Activated T-helper 17 cell treated with anti-CD3 and anti-CD28 coated beads, Interleukin-2, amount 50 U/mL, for 72 hours (primary cell): ENCODE data around the gene AFAP1L2. TPM values are rescaled to one million over a fixed set of nuclear protein-coding genes. Genes with fewer than 3 reads are reported as not detected.

Source experiments
- ATAC-seq: fragments of 150-1000 bp; cut with Tn5 transposase; replicated peaks from 2 replicates; pipeline ENCODE4 v1.10.0; 2021; ENCODE audit warnings: mild to moderate bottlenecking, moderate library complexity
- H3K27ac Mint-ChIP-seq: one replicate; pipeline ENCODE4 v1.8.0; 2022; ENCODE audit warnings: mixed read lengths
- H3K27me3 Mint-ChIP-seq: one replicate; pipeline ENCODE4 v1.8.0; 2022; ENCODE audit warnings: mixed read lengths
- H3K36me3 Mint-ChIP-seq: one replicate; pipeline ENCODE4 v1.8.0; 2022; ENCODE audit warnings: low read depth, mild to moderate bottlenecking, mixed read lengths
- H3K4me1 Mint-ChIP-seq: one replicate; pipeline ENCODE4 v1.8.0; 2022; ENCODE audit warnings: mixed read lengths
- H3K4me3 Mint-ChIP-seq: one replicate; pipeline ENCODE4 v1.8.0; 2022; ENCODE audit warnings: mild to moderate bottlenecking, mixed read lengths
- H3K9me3 Mint-ChIP-seq: one replicate; pipeline ENCODE4 v1.8.0; 2022; ENCODE audit warnings: mixed read lengths
- total RNA-seq, 2 donors: library from RNA; stranded (reverse); gene quantifications; one replicate each; pipeline ENCODE4 v1.2.3, GENCODE V29; 2022

AFAP1L2 gene
- total RNA-seq, 2 donors from 2014 or later: 1.1 to 1.7 TPM

DNA sequence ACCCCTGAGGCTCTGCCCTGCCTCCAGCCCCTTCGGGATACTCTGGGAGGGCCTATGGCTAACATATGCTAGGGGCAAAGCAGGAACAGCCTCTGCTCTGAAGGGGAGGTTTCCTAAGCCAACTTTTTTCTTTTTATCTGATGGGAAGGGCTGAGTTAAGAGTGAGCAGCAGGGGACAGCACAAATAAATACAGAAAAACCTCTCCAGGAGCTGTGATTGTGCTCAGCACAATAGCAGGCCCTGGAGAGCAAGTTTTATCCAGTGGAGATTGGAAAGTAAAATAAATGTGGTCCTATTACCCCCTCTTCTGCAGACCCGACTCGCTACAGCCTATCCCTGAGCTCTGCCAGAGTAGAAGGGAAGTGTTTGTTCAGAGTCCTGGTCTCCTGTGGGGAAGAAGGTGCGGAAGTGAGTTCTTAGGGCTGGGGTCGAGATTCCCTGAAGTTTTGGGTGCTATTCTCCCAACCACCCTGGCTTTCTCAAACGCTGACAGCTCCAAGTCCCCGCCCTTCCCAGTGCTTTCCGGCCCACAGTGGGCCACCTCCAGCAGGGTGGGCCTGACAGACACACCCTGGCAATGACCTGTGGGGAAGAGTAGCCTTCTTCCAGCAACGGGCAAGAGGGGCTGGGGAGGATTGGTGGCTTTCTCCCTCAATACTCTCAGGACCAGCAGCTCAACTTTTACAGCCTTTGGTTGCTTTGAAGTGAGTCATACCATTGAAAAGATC, 23.0 kb upstream of the AFAP1L2 start:
- Mint-ChIP-seq H3K4me1 (no peaks in the 10 kb centered on the region), H3K27me3 (no peaks in the 10 kb centered on the region), H3K36me3 (peaks cover 22% of the 10 kb centered on the region)

GRCh38 chr10:114426476-114426875, 22.2 kb upstream of the AFAP1L2 start:
- no peak for ATAC-seq
- no peaks in the 10 kb centered on the region for H3K9me3 Mint-ChIP-seq
- H3K27ac Mint-ChIP-seq: no peak overlapping the region
- peaks cover 15% of the 10 kb centered on the region for H3K36me3 Mint-ChIP-seq
- H3K4me3 Mint-ChIP-seq: no peak overlapping the region
- no peaks in the 10 kb centered on the region for H3K27me3 Mint-ChIP-seq
- no peaks in the 10 kb centered on the region for H3K4me1 Mint-ChIP-seq

More for the DNA sequence above, 23.0 kb upstream of the AFAP1L2 start:
- no peaks in the 10 kb centered on the region for H3K9me3 Mint-ChIP-seq
- H3K4me3 Mint-ChIP-seq: no peak overlapping the region
- no peak for ATAC-seq
- no peak overlapping the region for H3K27ac Mint-ChIP-seq

- Mint-ChIP-seq H3K27me3 (peaks cover 17% of the 10 kb centered on the region), H3K36me3 (no peaks in the 10 kb centered on the region), H3K27ac (no peak overlapping the region), H3K9me3 (no peaks in the 10 kb centered on the region), H3K4me3 (no peak overlapping the region), H3K4me1 (no peaks in the 10 kb centered on the region)
- no peak for ATAC-seq
Measured at GRCh38 chr10:114420811-114421485, 16.6 kb upstream of the AFAP1L2 start.

GRCh38 chr10:114418109-114418508, 13.8 kb upstream of the AFAP1L2 start:
- H3K4me3 Mint-ChIP-seq: no peak overlapping the region
- H3K27me3 Mint-ChIP-seq: peaks cover 26% of the 10 kb centered on the region
- no peaks in the 10 kb centered on the region for H3K4me1 Mint-ChIP-seq
- ATAC-seq: no peak
- H3K27ac Mint-ChIP-seq: no peak overlapping the region
- no peaks in the 10 kb centered on the region for H3K9me3 Mint-ChIP-seq
- H3K36me3 Mint-ChIP-seq: no peaks in the 10 kb centered on the region

GRCh38 chr10:114412907-114413797, 8.8 kb upstream of the AFAP1L2 start:
- Mint-ChIP-seq H3K27me3 (peaks cover 25% of the 10 kb centered on the region), H3K4me3 (no peak overlapping the region), H3K9me3 (no peaks in the 10 kb centered on the region), H3K4me1 (no peaks in the 10 kb centered on the region), H3K36me3 (no peaks in the 10 kb centered on the region), H3K27ac (no peak overlapping the region)
- ATAC-seq: no peak

- no peak overlapping the region for H3K27ac Mint-ChIP-seq
- ATAC-seq: no peak
- H3K4me1 Mint-ChIP-seq: no peaks in the 10 kb centered on the region
- peaks cover 36% of the 10 kb centered on the region for H3K27me3 Mint-ChIP-seq
- no peak overlapping the region for H3K4me3 Mint-ChIP-seq
- H3K9me3 Mint-ChIP-seq: no peaks in the 10 kb centered on the region
- no peaks in the 10 kb centered on the region for H3K36me3 Mint-ChIP-seq
Measured at GRCh38 chr10:114408968-114409444, 4.7 kb upstream of the AFAP1L2 start.

GRCh38 chr10:114408112-114408967, 4.0 kb upstream of the AFAP1L2 start:
- no peak overlapping the region for H3K4me3 Mint-ChIP-seq
- no peaks in the 10 kb centered on the region for H3K9me3 Mint-ChIP-seq
- H3K27me3 Mint-ChIP-seq: peaks cover 31% of the 10 kb centered on the region
- H3K4me1 Mint-ChIP-seq: no peaks in the 10 kb centered on the region
- no peak for ATAC-seq
- no peaks in the 10 kb centered on the region for H3K36me3 Mint-ChIP-seq
- no peak overlapping the region for H3K27ac Mint-ChIP-seq

DNA sequence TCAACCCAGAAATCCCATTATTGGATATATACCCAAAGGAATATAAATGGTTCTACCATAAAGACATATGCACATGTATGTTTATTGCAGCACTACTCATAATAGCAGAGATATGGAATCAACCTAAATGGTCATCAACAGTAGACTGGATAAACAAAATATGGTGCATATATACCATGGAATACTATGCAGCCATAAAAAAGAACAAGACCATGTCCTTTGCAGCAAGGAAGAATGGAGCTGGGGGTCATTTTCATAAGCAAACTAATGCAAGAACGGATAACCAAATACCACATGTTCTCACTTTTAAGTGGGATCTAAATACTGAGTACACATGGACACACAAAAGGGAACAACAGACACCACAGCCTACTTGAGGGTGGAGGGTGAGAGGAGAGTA, 2.2 kb upstream of the AFAP1L2 start:
- Mint-ChIP-seq H3K4me1 (no peaks in the 10 kb centered on the region), H3K4me3 (no peak overlapping the region), H3K9me3 (no peaks in the 10 kb centered on the region), H3K27ac (no peak overlapping the region), H3K36me3 (no peaks in the 10 kb centered on the region), H3K27me3 (peaks cover 44% of the 10 kb centered on the region)
- ATAC-seq: no peak

DNA sequence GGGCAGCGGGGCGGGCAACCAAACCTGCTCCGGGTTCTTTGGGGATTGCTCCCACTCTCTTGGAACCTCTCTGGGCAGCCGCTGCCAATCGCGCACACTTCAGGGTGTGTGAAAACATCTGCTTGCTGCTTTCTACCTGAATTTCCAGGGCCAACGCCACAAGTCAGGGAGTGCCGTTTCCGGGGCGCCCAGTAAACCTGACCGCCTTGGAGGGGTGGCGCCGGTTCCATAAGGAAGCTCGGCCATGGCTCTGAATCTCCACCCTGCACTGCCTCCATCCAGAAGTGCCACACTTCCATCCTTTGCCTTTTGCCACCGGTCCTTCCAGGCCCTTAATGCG, 679 bp upstream of the AFAP1L2 start:
- H3K36me3 Mint-ChIP-seq: no peaks in the 10 kb centered on the region
- no peak for ATAC-seq
- no peaks in the 10 kb centered on the region for H3K9me3 Mint-ChIP-seq
- no peak overlapping the region for H3K27ac Mint-ChIP-seq
- peaks cover 57% of the 10 kb centered on the region for H3K27me3 Mint-ChIP-seq
- no peak overlapping the region for H3K4me3 Mint-ChIP-seq
- H3K4me1 Mint-ChIP-seq: no peaks in the 10 kb centered on the region

DNA sequence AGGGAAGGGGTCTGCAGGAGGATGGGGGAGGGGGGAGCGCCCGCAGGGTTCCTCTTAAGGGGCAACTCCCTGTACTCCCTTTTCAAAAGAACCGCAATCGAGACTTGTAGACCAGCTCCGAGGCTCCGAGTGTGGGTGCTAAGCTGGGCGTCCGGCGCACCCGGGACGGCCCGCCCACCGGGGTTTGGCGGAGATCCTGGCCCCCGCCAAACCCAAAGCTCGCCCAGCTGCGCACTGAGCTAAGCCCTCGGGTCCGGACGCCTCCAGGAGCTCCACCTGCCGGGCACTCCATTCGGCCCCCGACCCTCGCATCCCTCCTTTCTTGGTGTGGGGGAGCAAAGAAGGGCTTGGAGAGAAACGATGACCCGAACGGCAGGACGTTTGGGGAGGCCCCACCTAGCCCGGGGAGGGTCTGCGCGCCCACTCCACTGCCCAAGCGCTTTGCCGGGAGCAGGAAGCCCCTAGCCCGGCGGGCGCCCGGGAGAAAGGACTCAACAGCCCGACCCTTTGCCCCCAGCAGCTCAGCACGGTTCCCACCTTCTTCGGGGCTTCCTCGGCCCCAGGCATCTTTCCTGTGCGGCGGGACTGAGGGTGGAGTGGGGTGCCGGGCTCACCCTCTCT, 651 bp downstream of the AFAP1L2 start:
- peak overlapping the region; percentile 51 for H3K4me3 Mint-ChIP-seq
- no peaks in the 10 kb centered on the region for H3K9me3 Mint-ChIP-seq
- no peaks in the 10 kb centered on the region for H3K36me3 Mint-ChIP-seq
- H3K27ac Mint-ChIP-seq: no peak overlapping the region
- ATAC-seq: no peak
- peaks cover 67% of the 10 kb centered on the region for H3K27me3 Mint-ChIP-seq
- H3K4me1 Mint-ChIP-seq: no peaks in the 10 kb centered on the region

DNA sequence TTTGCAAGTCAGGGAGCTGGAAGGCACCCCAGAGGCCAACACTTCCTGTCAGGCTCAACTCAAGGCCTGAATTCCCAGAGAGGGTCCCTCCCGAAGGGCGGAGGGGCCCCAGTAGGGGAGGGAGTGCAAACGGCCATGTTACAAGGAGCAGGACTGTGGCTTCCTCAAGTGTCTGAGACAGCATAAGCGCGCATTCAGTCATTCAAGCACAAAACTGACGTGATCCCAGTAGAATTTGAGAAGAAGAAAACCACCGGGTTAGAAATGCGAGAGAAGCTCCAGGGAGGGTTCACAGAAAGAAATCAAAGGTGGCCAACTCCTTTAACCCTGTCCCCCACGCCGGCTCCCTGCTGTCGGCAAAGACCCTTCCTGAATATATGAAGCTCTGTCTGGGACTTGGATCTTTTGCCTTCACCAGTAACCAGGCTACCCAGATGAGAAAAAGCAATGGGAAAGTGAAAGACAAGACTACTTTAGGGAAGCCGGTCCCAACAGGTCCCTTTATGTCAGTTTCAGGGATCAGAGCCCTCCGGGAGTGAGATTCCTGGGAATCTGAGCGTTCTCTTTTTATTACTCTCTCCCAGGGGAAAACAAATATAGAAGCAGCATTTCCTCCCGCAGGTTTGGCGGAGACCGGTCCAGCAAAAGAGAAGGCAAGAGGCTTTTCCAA, 1.3 kb downstream of the AFAP1L2 start:
- no peak for ATAC-seq
- H3K36me3 Mint-ChIP-seq: no peaks in the 10 kb centered on the region
- H3K9me3 Mint-ChIP-seq: no peaks in the 10 kb centered on the region
- H3K27me3 Mint-ChIP-seq: peaks cover 66% of the 10 kb centered on the region
- no peaks in the 10 kb centered on the region for H3K4me1 Mint-ChIP-seq
- H3K4me3 Mint-ChIP-seq: peak overlapping the region; percentile 51
- no peak overlapping the region for H3K27ac Mint-ChIP-seq

DNA sequence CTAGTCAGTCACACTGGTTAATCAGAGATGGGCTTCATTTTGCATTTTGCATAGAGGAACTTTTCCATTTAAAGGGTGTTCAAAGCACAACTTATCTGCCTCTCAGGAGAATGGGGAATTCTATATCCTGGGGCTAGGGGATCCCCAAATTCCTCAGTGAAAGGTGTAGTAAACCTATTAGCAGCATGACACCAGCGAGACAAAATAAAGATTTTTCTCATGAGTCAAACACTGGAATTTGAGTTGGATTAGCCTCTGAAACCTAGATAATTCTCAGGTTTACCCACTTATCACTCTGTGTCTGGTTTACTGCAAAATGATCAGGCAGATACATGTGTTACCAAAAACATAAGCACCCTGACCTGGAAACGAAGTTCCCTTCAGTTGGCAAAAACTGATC, 2.1 kb downstream of the AFAP1L2 start:
- H3K36me3 Mint-ChIP-seq: no peaks in the 10 kb centered on the region
- no peaks in the 10 kb centered on the region for H3K9me3 Mint-ChIP-seq
- no peak overlapping the region for H3K4me3 Mint-ChIP-seq
- no peaks in the 10 kb centered on the region for H3K4me1 Mint-ChIP-seq
- H3K27me3 Mint-ChIP-seq: peaks cover 62% of the 10 kb centered on the region
- H3K27ac Mint-ChIP-seq: no peak overlapping the region
- ATAC-seq: no peak

- H3K9me3 Mint-ChIP-seq: no peaks in the 10 kb centered on the region
Measured at GRCh38 chr10:114401195-114401791, 3.0 kb downstream of the AFAP1L2 start.

More at GRCh38 chr10:114401195-114401791, 3.0 kb downstream of the AFAP1L2 start:
- Mint-ChIP-seq H3K27me3 (peaks cover 64% of the 10 kb centered on the region), H3K27ac (no peak overlapping the region), H3K36me3 (no peaks in the 10 kb centered on the region), H3K4me3 (no peak overlapping the region), H3K4me1 (no peaks in the 10 kb centered on the region)
- ATAC-seq: no peak
